HS-5 (cell line): ENCODE measurements around the gene BCL3.

ENCODE experiments used
- DNase-seq: peaks from one replicate; pipeline ENCODE4 v3.0.0-alpha.2; 2012; ENCODE audit warnings: low read depth

BCL3 gene

GRCh38 chr19:44794610-44795009 is 46.1 kb downstream of the BCL3 start:
- no peak for DNase-seq

GRCh38 chr19:44795398-44795987 is 47.0 kb downstream of the BCL3 start:
- no peak for DNase-seq

- DNase-seq = no peak
These were observed 48.2 kb downstream of the BCL3 start for GRCh38 chr19:44796701-44797115.

- no peak for DNase-seq
These were observed 51.3 kb downstream of the BCL3 start for GRCh38 chr19:44799627-44800346.

GRCh38 chr19:44800461-44800860 is 52.0 kb downstream of the BCL3 start:
- peak; percentile 40 for DNase-seq

- no peak for DNase-seq
These were observed 55.2 kb downstream of the BCL3 start for GRCh38 chr19:44803442-44804428.

GRCh38 chr19:44806291-44806690 is 57.8 kb downstream of the BCL3 start:
- no peak for DNase-seq

GRCh38 chr19:44807162-44807561 is 58.7 kb downstream of the BCL3 start:
- no peak for DNase-seq

- no peak for DNase-seq
These were observed 59.3 kb downstream of the BCL3 start for GRCh38 chr19:44807652-44808462.

GRCh38 chr19:44808463-44809371 is 60.2 kb downstream of the BCL3 start, which contains the start of gene BCAM:
TSS of gene BCAM (plus strand) at chr19:44809103. CDS start at chr19:44809125, 22 bp downstream.
- no peak for DNase-seq
